GM19043 (cell line): ENCODE measurements around the gene TTC13.

Source experiments
- ATAC-seq: cut with Tn5 transposase; IDR thresholded peaks from one replicate; pipeline ENCODE4 v1.9.1; 2021; ENCODE audit warnings: low read depth; ENCODE audit not compliant: unreplicated experiment

The TTC13 gene

DNA sequence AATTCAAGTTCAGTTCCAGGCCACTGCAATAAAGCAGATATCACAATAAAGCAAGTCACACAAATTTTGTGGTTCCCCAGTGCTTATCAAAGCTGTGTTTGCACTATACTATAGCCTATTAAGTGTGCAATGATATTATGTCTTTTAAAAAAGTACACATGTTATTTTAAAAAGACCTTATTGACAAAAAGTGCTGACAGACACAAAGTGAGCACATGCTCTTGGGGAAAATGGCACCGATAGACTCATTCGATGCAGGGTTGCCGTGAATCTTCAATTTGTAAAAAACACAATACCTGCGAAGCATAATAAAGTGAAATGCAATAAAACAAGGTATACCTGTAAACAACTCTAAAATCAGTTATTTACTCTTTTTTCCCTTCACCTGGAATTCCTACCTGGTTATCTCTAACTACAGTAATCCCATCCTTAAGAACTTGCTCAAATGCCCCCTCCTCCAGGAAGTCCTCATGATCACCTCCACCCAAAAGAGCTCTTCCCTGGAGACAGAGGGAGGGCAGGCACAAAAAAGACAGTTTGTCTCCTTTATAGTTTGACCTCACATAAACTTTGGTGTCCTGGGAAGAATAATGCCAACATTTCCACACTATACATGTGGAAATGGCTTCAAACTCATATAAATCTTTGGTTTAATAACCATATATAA lies 100.6 kb downstream of the TTC13 start:
- ATAC-seq = no peak

DNA sequence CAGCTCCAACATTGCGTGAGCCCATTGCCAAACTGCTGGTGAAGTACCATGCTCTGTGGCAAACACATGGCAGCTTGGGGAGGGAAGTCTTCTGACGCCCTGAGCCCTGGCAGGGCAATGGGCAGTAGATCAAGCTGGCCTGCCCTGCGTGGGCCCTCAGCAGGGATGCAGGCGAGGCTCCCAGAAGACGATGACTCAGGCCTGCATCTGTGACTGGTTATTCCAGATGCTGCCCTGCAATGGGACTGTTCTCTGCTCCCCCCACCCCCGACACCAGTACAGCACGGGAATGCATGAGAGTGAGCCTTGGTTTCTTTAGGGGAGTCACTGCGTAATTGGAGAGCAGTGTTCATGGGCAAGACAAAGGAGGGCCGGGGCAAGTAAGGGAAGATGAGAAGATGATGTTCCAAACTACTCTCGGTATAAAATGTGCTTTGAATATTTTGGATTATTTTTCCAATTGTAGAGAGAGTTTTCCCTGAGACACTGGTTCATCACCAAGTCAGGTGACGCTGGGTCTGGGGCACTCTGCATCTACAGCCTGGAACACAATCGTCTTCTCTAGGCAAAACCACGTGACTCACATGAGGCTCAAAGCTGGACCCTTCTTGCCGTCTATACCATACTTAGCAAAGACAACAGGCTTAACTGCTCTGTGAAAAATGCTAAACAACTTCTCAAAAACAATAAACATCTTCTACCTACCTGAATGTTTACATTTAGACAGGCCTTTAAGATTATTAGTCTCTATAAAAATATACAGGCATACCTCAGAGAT lies 101.3 kb downstream of the TTC13 start:
- ATAC-seq = no peak

GRCh38 chr1:230876660-230877059 lies 102.0 kb downstream of the TTC13 start:
- no peak for ATAC-seq

DNA sequence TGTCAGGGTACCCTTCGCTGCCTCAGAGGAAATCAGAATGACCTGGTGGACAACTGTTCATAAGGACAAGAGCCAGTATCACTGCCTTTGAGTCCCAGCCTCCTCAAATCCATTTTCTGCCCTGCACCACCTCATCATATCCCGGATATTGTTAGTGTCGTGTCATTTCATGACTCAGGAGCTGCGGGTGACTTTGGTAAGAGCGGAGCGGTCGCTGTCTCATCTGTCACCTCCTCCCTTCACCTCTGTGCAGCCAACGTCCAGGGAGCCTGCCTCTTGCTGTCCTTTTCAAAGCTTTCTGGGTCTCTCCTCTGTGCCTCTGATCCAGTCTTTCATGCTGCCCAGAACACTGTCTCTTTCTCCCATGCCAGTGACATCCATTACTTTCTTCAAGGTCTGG lies 103.3 kb downstream of the TTC13 start:
- no peak for ATAC-seq

- no peak for ATAC-seq
Observed at GRCh38 chr1:230870916-230871315, 107.7 kb downstream of the TTC13 start.

- no peak for ATAC-seq
Observed at GRCh38 chr1:230869500-230869899, 109.2 kb downstream of the TTC13 start.

DNA sequence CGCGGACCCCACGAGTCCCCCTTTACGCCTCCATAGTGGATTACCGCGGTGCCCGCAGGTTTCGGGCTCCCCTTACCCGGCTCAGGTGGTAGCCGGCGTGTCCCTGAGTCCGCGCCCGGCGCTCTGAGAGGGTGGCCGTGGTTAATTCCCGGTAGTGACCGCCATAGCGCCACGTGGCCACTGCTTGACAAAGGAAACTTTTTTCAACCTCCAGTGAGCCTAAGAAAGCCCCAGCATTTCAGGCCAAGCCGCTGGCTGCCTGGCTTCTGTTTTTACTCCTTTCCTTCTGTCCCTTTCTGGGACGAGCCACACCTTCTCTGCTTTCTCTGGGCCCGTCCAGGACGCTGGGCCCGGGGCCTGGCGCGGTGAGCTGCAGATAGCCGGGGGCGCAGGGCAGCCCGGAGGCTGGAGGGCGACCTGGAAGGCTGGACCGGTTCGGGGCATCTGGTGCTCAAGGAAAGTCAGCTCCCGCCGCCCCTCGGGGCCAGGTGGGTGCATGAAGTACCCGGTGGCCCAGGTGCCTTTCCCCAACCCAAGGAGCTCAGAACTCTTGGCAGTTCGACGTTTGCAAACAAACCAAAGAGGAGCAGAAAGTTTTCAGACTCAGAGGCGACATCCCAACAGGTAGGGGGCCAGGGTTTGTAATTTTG lies 109.8 kb downstream of the TTC13 start:
- ATAC-seq = peak; percentile 42

- peak; percentile 73 for ATAC-seq
Observed at GRCh38 chr1:230867903-230868735, 110.5 kb downstream of the TTC13 start, which contains the start of gene C1orf198. Gene C1orf198 (minus strand): TSS chr1:230868521. CDS start chr1:230868512, 9 bp downstream.

GRCh38 chr1:230867101-230867902 lies 111.4 kb downstream of the TTC13 start:
- ATAC-seq = no peak

GRCh38 chr1:230866171-230867070 lies 112.2 kb downstream of the TTC13 start:
- ATAC-seq = no peak

GRCh38 chr1:230865062-230865817 lies 113.4 kb downstream of the TTC13 start:
- ATAC-seq = no peak

GRCh38 chr1:230864441-230864840 lies 114.2 kb downstream of the TTC13 start:
- ATAC-seq = no peak

GRCh38 chr1:230863449-230863848 lies 115.2 kb downstream of the TTC13 start:
- no peak for ATAC-seq

DNA sequence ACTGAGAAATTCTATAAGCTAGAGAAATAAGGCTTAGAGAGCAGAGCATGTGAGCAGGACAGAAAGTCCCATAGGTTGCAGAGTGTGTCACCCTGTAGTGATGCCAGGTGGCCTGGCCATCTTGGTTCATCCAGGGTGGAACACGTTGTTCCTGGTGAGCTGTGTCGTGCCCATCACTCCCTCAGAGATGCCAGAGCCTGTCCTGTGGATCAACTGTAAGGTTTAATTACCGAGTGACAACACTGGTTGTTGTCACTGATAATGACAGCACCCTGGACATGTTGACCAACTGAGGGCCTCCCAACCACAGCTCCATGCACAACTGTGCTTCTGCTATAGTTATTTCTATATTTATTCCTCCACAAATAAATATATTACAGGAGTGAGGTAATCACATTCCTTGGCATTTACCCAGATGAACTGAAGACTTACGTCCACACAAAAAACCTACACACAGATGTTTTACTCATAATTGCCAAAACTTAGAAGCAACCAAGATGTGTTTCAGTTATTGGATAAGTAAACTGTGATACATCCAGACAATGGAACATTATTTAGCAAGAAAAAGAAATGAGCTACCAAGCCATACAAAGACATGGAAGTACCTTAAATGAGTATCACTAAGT lies 116.6 kb downstream of the TTC13 start:
- no peak for ATAC-seq

- ATAC-seq = no peak
Observed at GRCh38 chr1:230861489-230861888, 117.2 kb downstream of the TTC13 start.

- no peak for ATAC-seq
Observed at GRCh38 chr1:230860617-230861384, 117.9 kb downstream of the TTC13 start.
